Measurements from ENCODE around the gene MXD4.

GRCh38 chr4:2276581-2277325 is 14.8 kb upstream of the MXD4 start:
- TF ChIP-seq CTCF (conservative IDR thresholded peaks at IDR 0.05 in 1 of 2, IDR thresholded peaks at IDR 0.05 in 1 of 2; ENCODE audit: extremely low read depth in 1 of 2, insufficient read depth in 1 of 2, low read depth in 1 of 2, low read length in 2 of 2) = no peak
- no peak for TF ChIP-seq EZH2 (IDR thresholded peaks at IDR 0.05; ENCODE audit: borderline replicate concordance, low read length)
